Skeletal muscle tissue (tissue), 4 donors: ENCODE results near the gene KDM1B. TPM values are rescaled to one million over a fixed set of nuclear protein-coding genes. Genes with fewer than 3 reads are reported as not detected.

Experiments
- H3K27ac ChIP-seq: one replicate; pipeline ENCODE4 v1.7.0; 2013; ENCODE audit warnings: mild to moderate bottlenecking, low read depth, low read length, inconsistent platforms
- H3K27me3 ChIP-seq, 3 donors: one replicate each; pipeline ENCODE4 v1.7.0; 2013; ENCODE audit warnings: low read length in 3 of 3; ENCODE audit not compliant: control insufficient read depth in 3 of 3, insufficient read depth in 3 of 3
- H3K36me3 ChIP-seq, 3 donors: one replicate each; pipeline ENCODE4 v1.7.0; 2013; ENCODE audit warnings: low read length in 3 of 3; ENCODE audit not compliant: control insufficient read depth in 3 of 3, insufficient read depth in 3 of 3
- H3K4me1 ChIP-seq, 3 donors: one replicate each; pipeline ENCODE4 v1.7.0; 2013; ENCODE audit warnings: low read length in 3 of 3, mild to moderate bottlenecking in 3 of 3; ENCODE audit not compliant: control insufficient read depth in 3 of 3, insufficient read depth in 3 of 3
- H3K4me3 ChIP-seq, 3 donors: one replicate each; pipeline ENCODE4 v1.7.0; 2013; ENCODE audit warnings: low read length in 3 of 3
- H3K9ac ChIP-seq, 3 donors: one replicate each; pipeline ENCODE4 v1.7.0; 2013; ENCODE audit warnings: low read length in 3 of 3, mild to moderate bottlenecking in 3 of 3, moderate library complexity in 2 of 3, low read depth in 1 of 3
- H3K9me3 ChIP-seq, 3 donors: one replicate each; pipeline ENCODE4 v1.7.0; 2013; ENCODE audit warnings: low read length in 3 of 3; ENCODE audit not compliant: control insufficient read depth in 3 of 3
- total RNA-seq: library from RNA; depleted of rRNA; stranded (reverse); fragments of >200 nt; gene quantifications from one replicate; pipeline ENCODE4 v1.2.3, GENCODE V29; 2014
- donor health status: Osteomylitis.

The KDM1B gene
- total RNA-seq, 1 donor from 2014 or later, result 16.2 TPM

GRCh38 chr6:18179770-18180356 lies 24.6 kb downstream of the KDM1B start:
- H3K9ac ChIP-seq, result no peak overlapping the region
- no peak overlapping the region for H3K27ac ChIP-seq
- no peaks in the 10 kb centered on the region for H3K27me3 ChIP-seq
- no peaks in the 10 kb centered on the region for H3K4me1 ChIP-seq
- H3K9me3 ChIP-seq, result no peaks in the 10 kb centered on the region
- H3K4me3 ChIP-seq, result no peak overlapping the region
- H3K36me3 ChIP-seq, result peaks cover 0 to 2% (median 0%) of the 10 kb centered on the region in 3 donors

GRCh38 chr6:18182568-18182967 lies 27.3 kb downstream of the KDM1B start:
- Histone ChIP-seq H3K36me3 (peaks cover 0 to 2% (median 0%) of the 10 kb centered on the region in 3 donors), H3K9ac (no peak overlapping the region), H3K27me3 (no peaks in the 10 kb centered on the region), H3K9me3 (no peaks in the 10 kb centered on the region), H3K27ac (no peak overlapping the region), H3K4me3 (no peak overlapping the region), H3K4me1 (no peaks in the 10 kb centered on the region)

GRCh38 chr6:18183766-18184165 lies 28.5 kb downstream of the KDM1B start:
- H3K36me3 ChIP-seq, result peaks cover 0 to 5% (median 4%) of the 10 kb centered on the region in 3 donors
- H3K9ac ChIP-seq, result no peak overlapping the region

GRCh38 chr6:18185624-18186023 lies 30.4 kb downstream of the KDM1B start:
- Histone ChIP-seq H3K9me3 (no peaks in the 10 kb centered on the region), H3K27ac (no peak overlapping the region), H3K27me3 (no peaks in the 10 kb centered on the region), H3K4me3 (no peak overlapping the region), H3K4me1 (no peaks in the 10 kb centered on the region), H3K9ac (no peak overlapping the region), H3K36me3 (peaks cover 3 to 4% (median 4%) of the 10 kb centered on the region in 3 donors)

More at GRCh38 chr6:18183766-18184165, 28.5 kb downstream of the KDM1B start:
- no peak overlapping the region for H3K27ac ChIP-seq
- H3K27me3 ChIP-seq, result no peaks in the 10 kb centered on the region
- no peaks in the 10 kb centered on the region for H3K4me1 ChIP-seq
- no peak overlapping the region for H3K4me3 ChIP-seq
- H3K9me3 ChIP-seq, result no peaks in the 10 kb centered on the region

- Histone ChIP-seq H3K27ac (no peak overlapping the region), H3K9ac (no peak overlapping the region), H3K9me3 (no peaks in the 10 kb centered on the region), H3K4me1 (no peaks in the 10 kb centered on the region), H3K27me3 (no peaks in the 10 kb centered on the region), H3K36me3 (peaks cover 4 to 6% (median 5%) of the 10 kb centered on the region in 3 donors), H3K4me3 (no peak overlapping the region)
Measured at GRCh38 chr6:18186033-18186432, 30.8 kb downstream of the KDM1B start.

GRCh38 chr6:18186540-18187250 lies 31.5 kb downstream of the KDM1B start:
- Histone ChIP-seq H3K27me3 (no peaks in the 10 kb centered on the region), H3K9ac (no peak overlapping the region), H3K4me1 (no peaks in the 10 kb centered on the region), H3K9me3 (no peaks in the 10 kb centered on the region), H3K4me3 (no peak overlapping the region), H3K27ac (no peak overlapping the region), H3K36me3 (peaks cover 6 to 12% (median 12%) of the 10 kb centered on the region in 3 donors)

- H3K4me1 ChIP-seq, result no peaks in the 10 kb centered on the region
- no peaks in the 10 kb centered on the region for H3K27me3 ChIP-seq
- H3K4me3 ChIP-seq, result no peak overlapping the region
- H3K9me3 ChIP-seq, result no peaks in the 10 kb centered on the region
- H3K27ac ChIP-seq, result no peak overlapping the region
- peaks cover 6 to 19% (median 13%) of the 10 kb centered on the region in 3 donors for H3K36me3 ChIP-seq
- H3K9ac ChIP-seq, result no peak overlapping the region
Measured at GRCh38 chr6:18187701-18188100, 32.5 kb downstream of the KDM1B start.

- H3K9ac ChIP-seq, result no peak overlapping the region
- H3K4me3 ChIP-seq, result no peak overlapping the region
- H3K27ac ChIP-seq, result no peak overlapping the region
- H3K4me1 ChIP-seq, result no peaks in the 10 kb centered on the region
- H3K27me3 ChIP-seq, result no peaks in the 10 kb centered on the region
- no peaks in the 10 kb centered on the region for H3K9me3 ChIP-seq
- H3K36me3 ChIP-seq, result peaks cover 6 to 19% (median 13%) of the 10 kb centered on the region in 3 donors
Measured at GRCh38 chr6:18189196-18189595, 34.0 kb downstream of the KDM1B start.

- no peak overlapping the region for H3K9ac ChIP-seq
- H3K9me3 ChIP-seq, result no peaks in the 10 kb centered on the region
- no peak overlapping the region for H3K4me3 ChIP-seq
- no peaks in the 10 kb centered on the region for H3K27me3 ChIP-seq
- H3K27ac ChIP-seq, result no peak overlapping the region
- no peaks in the 10 kb centered on the region for H3K4me1 ChIP-seq
- H3K36me3 ChIP-seq, result peaks cover 6 to 24% (median 14%) of the 10 kb centered on the region in 3 donors
Measured at GRCh38 chr6:18192026-18192425, 36.8 kb downstream of the KDM1B start.

- Histone ChIP-seq H3K36me3 (peaks cover 13 to 31% (median 30%) of the 10 kb centered on the region in 3 donors), H3K9me3 (no peaks in the 10 kb centered on the region), H3K27ac (no peak overlapping the region), H3K9ac (no peak overlapping the region), H3K27me3 (no peaks in the 10 kb centered on the region), H3K4me1 (no peaks in the 10 kb centered on the region), H3K4me3 (no peak overlapping the region)
Measured at GRCh38 chr6:18203786-18204185, 48.6 kb downstream of the KDM1B start.
